Activated gamma-delta T cell treated with anti-CD3 and anti-CD28 coated beads, Interleukin-2, amount 50 U/mL, for 16 hours (primary cell): ENCODE measurements around the gene AADAT.

Experiments used
- DNase-seq: peaks from one replicate; pipeline ENCODE4 v3.0.0-alpha.2; 2020; ENCODE audit warnings: low read depth

Gene AADAT

GRCh38 chr4:170033999-170034398, 55.8 kb downstream of the AADAT start:
- no peak for DNase-seq

- DNase-seq, result no peak
These were observed 59.6 kb downstream of the AADAT start for GRCh38 chr4:170030121-170030520.

GRCh38 chr4:170027181-170027829, 62.5 kb downstream of the AADAT start:
- peak; percentile 87 for DNase-seq

- peak; percentile 64 for DNase-seq
These were observed 63.3 kb downstream of the AADAT start, which contains the start of gene MFAP3L for GRCh38 chr4:170026253-170027021. MFAP3L (minus strand) TSS chr4:170026395; CDS start chr4:170005877, 20,518 bp downstream.

GRCh38 chr4:170025523-170026252, 64.1 kb downstream of the AADAT start:
- DNase-seq, result no peak

- DNase-seq, result no peak
These were observed 67.5 kb downstream of the AADAT start for GRCh38 chr4:170022211-170022610.

GRCh38 chr4:170017252-170017651, 72.5 kb downstream of the AADAT start:
- DNase-seq, result no peak

- DNase-seq, result no peak
These were observed 74.5 kb downstream of the AADAT start for GRCh38 chr4:170015285-170015684.

GRCh38 chr4:170014359-170015011, 75.3 kb downstream of the AADAT start:
- DNase-seq, result no peak

- DNase-seq, result no peak
These were observed 77.2 kb downstream of the AADAT start for GRCh38 chr4:170012629-170012958.

- DNase-seq, result no peak
These were observed 77.7 kb downstream of the AADAT start for GRCh38 chr4:170011921-170012628.
